HEK293 (cell line): ENCODE measurements around the gene CHFR.

Source experiments
- CTCF ChIA-PET: fragments of 350-600 bp; formaldehyde crosslinking; extraction: SDS; loops from one replicate; lab custom pipeline; 2021; ENCODE audit warnings: antibody characterized with exemption; lab: Yijun Ruan, JAX
- POLR2A ChIA-PET: fragments of 300-600 bp; formaldehyde crosslinking; extraction: SDS; loops from one replicate; lab custom pipeline; 2020; ENCODE audit warnings: antibody characterized with exemption, inconsistent platforms; lab: Yijun Ruan, JAX
- H3K27ac ChIP-seq: fragments of 200-500 bp; sonication (Bioruptor generic); 2 replicates; pipeline ENCODE4 v1.5.1; 2014; ENCODE audit warnings: low read depth, low read length, control low read depth, inconsistent platforms; ENCODE audit errors: extremely low read depth
- H3K36me3 ChIP-seq, 2 experiments: fragments of 200-500 bp in 1 of 2; sonication (Bioruptor generic) in 1 of 2; 1 replicate in 1 of 2; 2 replicates in 1 of 2; pipeline ENCODE4 v1.5.1; 2014 to 2017; ENCODE audit warnings: inconsistent platforms in 2 of 2, low read length in 2 of 2; ENCODE audit not compliant: control insufficient read depth in 2 of 2, insufficient read depth in 1 of 2
- H3K4me1 ChIP-seq: fragments of 200-500 bp; sonication (Bioruptor generic); 2 replicates; pipeline ENCODE4 v1.5.1; 2014; ENCODE audit warnings: mild to moderate bottlenecking, low read length, inconsistent platforms; ENCODE audit not compliant: control insufficient read depth, insufficient read depth
- H3K4me3 ChIP-seq: 2 replicates; pipeline ENCODE4 v1.5.1; 2011; ENCODE audit warnings: low read depth, mild to moderate bottlenecking, control low read depth, low read length, moderate library complexity
- H3K9me3 ChIP-seq: fragments of 200-500 bp; sonication (Bioruptor generic); 2 replicates; pipeline ENCODE4 v1.5.1; 2014; ENCODE audit warnings: low read depth, low read length, inconsistent platforms; ENCODE audit not compliant: control insufficient read depth, insufficient read depth
- GFI1B ChIP-seq: fragments of 450-650 bp; formaldehyde crosslinking; IDR thresholded peaks from 2 replicates; pipeline ENCODE4 v1.5.1; 2016; ENCODE audit warnings: missing biosample characterization, missing genetic modification characterization
- HIC1 ChIP-seq: fragments of 450-650 bp; formaldehyde crosslinking; IDR thresholded peaks from 2 replicates; pipeline ENCODE4 v1.5.1; 2016; ENCODE audit warnings: missing biosample characterization, missing genetic modification characterization
- HOXD13 ChIP-seq: sonication (generic); formaldehyde crosslinking; IDR thresholded peaks from 2 replicates; pipeline ENCODE4 v1.8.0; 2022; ENCODE audit warnings: missing genetic modification reagents, borderline replicate concordance
- KLF17 ChIP-seq: fragments of 450-650 bp; formaldehyde crosslinking; IDR thresholded peaks from 2 replicates; pipeline ENCODE4 v1.5.1; 2016; ENCODE audit warnings: missing biosample characterization, missing genetic modification characterization
- KLF7 ChIP-seq: fragments of 450-650 bp; formaldehyde crosslinking; IDR thresholded peaks from 2 replicates; pipeline ENCODE4 v1.5.1; 2016; ENCODE audit warnings: missing biosample characterization, missing genetic modification characterization, borderline replicate concordance
- MZF1 ChIP-seq: fragments of 450-650 bp; formaldehyde crosslinking; IDR thresholded peaks from 2 replicates; pipeline ENCODE4 v1.5.1; 2017; ENCODE audit warnings: missing biosample characterization, missing genetic modification characterization, borderline replicate concordance
- OVOL3 ChIP-seq: fragments of 450-650 bp; formaldehyde crosslinking; IDR thresholded peaks from 2 replicates; pipeline ENCODE4 v1.5.1; 2016; ENCODE audit warnings: missing biosample characterization, missing genetic modification characterization
- PRDM6 ChIP-seq: fragments of 450-650 bp; formaldehyde crosslinking; IDR thresholded peaks from 2 replicates; pipeline ENCODE4 v1.5.1; 2017; ENCODE audit warnings: missing biosample characterization, missing genetic modification characterization
- TCF7L2 ChIP-seq: IDR thresholded peaks from 2 replicates; pipeline ENCODE4 v1.6.1; 2011; ENCODE audit warnings: low read depth, mild to moderate bottlenecking, inconsistent platforms, low read length, moderate library complexity, borderline replicate concordance
- ZEB2 ChIP-seq: fragments of 450-650 bp; formaldehyde crosslinking; IDR thresholded peaks from 2 replicates; pipeline ENCODE4 v1.5.1; 2016; ENCODE audit warnings: missing biosample characterization, missing genetic modification characterization
- ZFP37 ChIP-seq: fragments of 450-650 bp; formaldehyde crosslinking; IDR thresholded peaks from 2 replicates; pipeline ENCODE4 v1.5.1; 2016; ENCODE audit warnings: missing biosample characterization, missing genetic modification characterization
- ZNF132 ChIP-seq: fragments of 450-650 bp; formaldehyde crosslinking; IDR thresholded peaks from 2 replicates; pipeline ENCODE4 v1.5.1; 2017; ENCODE audit warnings: missing biosample characterization, missing genetic modification characterization, borderline replicate concordance
- ZNF266 ChIP-seq: fragments of 450-650 bp; formaldehyde crosslinking; IDR thresholded peaks from 2 replicates; pipeline ENCODE4 v1.5.1; 2016; ENCODE audit warnings: missing biosample characterization, missing genetic modification characterization, low read depth
- ZNF280D ChIP-seq: fragments of 450-650 bp; formaldehyde crosslinking; IDR thresholded peaks from 2 replicates; pipeline ENCODE4 v1.5.1; 2016; ENCODE audit warnings: missing biosample characterization, missing genetic modification characterization
- ZNF324 ChIP-seq: fragments of 450-650 bp; formaldehyde crosslinking; IDR thresholded peaks from 2 replicates; pipeline ENCODE4 v1.5.1; 2016; ENCODE audit warnings: missing biosample characterization, missing genetic modification characterization
- ZNF404 ChIP-seq: fragments of 450-650 bp; formaldehyde crosslinking; IDR thresholded peaks from 2 replicates; pipeline ENCODE4 v1.5.1; 2017; ENCODE audit warnings: missing biosample characterization, missing genetic modification characterization
- ZNF621 ChIP-seq: fragments of 450-650 bp; formaldehyde crosslinking; IDR thresholded peaks from 2 replicates; pipeline ENCODE4 v1.5.1; 2017; ENCODE audit warnings: missing biosample characterization, missing genetic modification characterization
- ZNF707 ChIP-seq: fragments of 450-650 bp; formaldehyde crosslinking; IDR thresholded peaks from 2 replicates; pipeline ENCODE4 v1.5.1; 2016; ENCODE audit warnings: missing biosample characterization, missing genetic modification characterization
- ZNF768 ChIP-seq: fragments of 450-650 bp; formaldehyde crosslinking; IDR thresholded peaks from 2 replicates; pipeline ENCODE4 v1.5.1; 2018; ENCODE audit warnings: missing biosample characterization, mild to moderate bottlenecking, missing genetic modification characterization
- ZNF777 ChIP-seq: fragments of 450-650 bp; formaldehyde crosslinking; IDR thresholded peaks from 2 replicates; pipeline ENCODE4 v1.5.1; 2017; ENCODE audit warnings: missing biosample characterization, missing genetic modification characterization, borderline replicate concordance
- ZSCAN23 ChIP-seq: fragments of 450-650 bp; formaldehyde crosslinking; IDR thresholded peaks from 2 replicates; pipeline ENCODE4 v1.5.1; 2016; ENCODE audit warnings: missing biosample characterization, missing genetic modification characterization
- TF ChIP-seq, protein P1 (sequence below): fragments of 450-650 bp; formaldehyde crosslinking; IDR thresholded peaks from 2 replicates; pipeline ENCODE4 v1.5.1; 2016; ENCODE audit warnings: missing biosample characterization, missing genetic modification characterization

The CHFR gene

GRCh38 chr12:132872975-132873421, 14.4 kb downstream of the CHFR start:
- Histone ChIP-seq H3K9me3 (no peaks in the 10 kb centered on the region), H3K4me1 (no peaks in the 10 kb centered on the region), H3K36me3 (peaks cover 21 to 84% of the 10 kb centered on the region in 2 experiments), H3K4me3 (no peak overlapping the region), H3K27ac (no peak overlapping the region)
- TF ChIP-seq ZNF621 (no peak), GFI1B (tag by site-specific recombination) (no peak), ZNF404 (tag by site-specific recombination) (no peak), HIC1 (tag by site-specific recombination) (no peak), ZNF324 (tag by site-specific recombination) (no peak), ZNF768 (tag by site-specific recombination) (no peak), PRDM6 (tag by site-specific recombination) (no peak), ZEB2 (tag by site-specific recombination) (no peak), ZNF777 (tag by site-specific recombination) (no peak)
- TF ChIP-seq, protein P1, sequence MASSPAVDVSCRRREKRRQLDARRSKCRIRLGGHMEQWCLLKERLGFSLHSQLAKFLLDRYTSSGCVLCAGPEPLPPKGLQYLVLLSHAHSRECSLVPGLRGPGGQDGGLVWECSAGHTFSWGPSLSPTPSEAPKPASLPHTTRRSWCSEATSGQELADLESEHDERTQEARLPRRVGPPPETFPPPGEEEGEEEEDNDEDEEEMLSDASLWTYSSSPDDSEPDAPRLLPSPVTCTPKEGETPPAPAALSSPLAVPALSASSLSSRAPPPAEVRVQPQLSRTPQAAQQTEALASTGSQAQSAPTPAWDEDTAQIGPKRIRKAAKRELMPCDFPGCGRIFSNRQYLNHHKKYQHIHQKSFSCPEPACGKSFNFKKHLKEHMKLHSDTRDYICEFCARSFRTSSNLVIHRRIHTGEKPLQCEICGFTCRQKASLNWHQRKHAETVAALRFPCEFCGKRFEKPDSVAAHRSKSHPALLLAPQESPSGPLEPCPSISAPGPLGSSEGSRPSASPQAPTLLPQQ (tag by site-specific recombination), result no peak
- POLR2A ChIA-PET, result no interaction called here
- CTCF ChIA-PET, result interaction anchor here (0.6 kb wide), 2 partner anchors 14 to 104 kb away, joined by 3 to 4 read pairs; no protein-coding TSS in a partner anchor

- no peak overlapping the region for H3K27ac ChIP-seq
- no peaks in the 10 kb centered on the region for H3K4me1 ChIP-seq
- H3K36me3 ChIP-seq, result peaks cover 21 to 86% of the 10 kb centered on the region in 2 experiments
- ChIA-PET CTCF (interaction anchor here (0.6 kb wide), 2 partner anchors 13 to 103 kb away, joined by 3 to 4 read pairs; no protein-coding TSS in a partner anchor), POLR2A (no interaction called here)
- no peaks in the 10 kb centered on the region for H3K9me3 ChIP-seq
- TF ChIP-seq ZNF266 (tag by site-specific recombination) (no peak), PRDM6 (tag by site-specific recombination) (no peak), ZNF404 (tag by site-specific recombination) (no peak), MZF1 (tag by site-specific recombination) (no peak), TCF7L2 (no peak), ZNF132 (tag by site-specific recombination) (no peak), HOXD13 (CRISPR knock-in tag) (no peak), OVOL3 (tag by site-specific recombination) (no peak), ZSCAN23 (no peak), KLF7 (tag by site-specific recombination) (no peak), KLF17 (tag by site-specific recombination) (no peak), ZNF707 (tag by site-specific recombination) (no peak), ZFP37 (tag by site-specific recombination) (no peak), ZNF280D (tag by site-specific recombination) (no peak)
- H3K4me3 ChIP-seq, result no peak overlapping the region
Observed at GRCh38 chr12:132872073-132872855, 15.1 kb downstream of the CHFR start.
